CD4-positive, alpha-beta T cell treated with Interferon gamma for 1 hour (primary cell): ENCODE data around the gene TMEM169.

Source experiments
- DNase-seq: peaks from one replicate; pipeline ENCODE4 v3.0.0-alpha.2; 2020

Gene TMEM169

GRCh38 chr2:216108310-216108966 is 26.7 kb downstream of the TMEM169 start:
- no peak for DNase-seq

- peak; percentile 97 for DNase-seq
Measured at GRCh38 chr2:216108967-216109921, 27.5 kb downstream of the TMEM169 start, which contains the start of gene XRCC5. Gene XRCC5, plus strand, starts transcription at chr2:216109348. Its CDS starts 89 bp downstream, at chr2:216109437.

GRCh38 chr2:216109962-216110614 is 28.4 kb downstream of the TMEM169 start:
- DNase-seq = no peak

- DNase-seq = no peak
Measured at GRCh38 chr2:216110620-216111019, 28.9 kb downstream of the TMEM169 start.

GRCh38 chr2:216111122-216111521 is 29.4 kb downstream of the TMEM169 start:
- DNase-seq = no peak

GRCh38 chr2:216112926-216113325 is 31.2 kb downstream of the TMEM169 start:
- DNase-seq = no peak

GRCh38 chr2:216113572-216113971 is 31.9 kb downstream of the TMEM169 start:
- DNase-seq = no peak

GRCh38 chr2:216114382-216114713 is 32.6 kb downstream of the TMEM169 start:
- DNase-seq = no peak

GRCh38 chr2:216114714-216115531 is 33.2 kb downstream of the TMEM169 start:
- DNase-seq = peak; percentile 97

GRCh38 chr2:216116418-216116817 is 34.7 kb downstream of the TMEM169 start:
- no peak for DNase-seq

GRCh38 chr2:216117561-216118340 is 36.0 kb downstream of the TMEM169 start:
- DNase-seq = no peak

- DNase-seq = no peak
Measured at GRCh38 chr2:216118474-216118873, 36.8 kb downstream of the TMEM169 start.

- DNase-seq = no peak
Measured at GRCh38 chr2:216119146-216119545, 37.4 kb downstream of the TMEM169 start.

- DNase-seq = no peak
Measured at GRCh38 chr2:216119986-216120385, 38.3 kb downstream of the TMEM169 start.

GRCh38 chr2:216121255-216121654 is 39.5 kb downstream of the TMEM169 start:
- DNase-seq = no peak

- no peak for DNase-seq
Measured at GRCh38 chr2:216126943-216127342, 45.2 kb downstream of the TMEM169 start.

- DNase-seq = no peak
Measured at GRCh38 chr2:216130346-216130971, 48.7 kb downstream of the TMEM169 start.

- no peak for DNase-seq
Measured at GRCh38 chr2:216131175-216131926, 49.6 kb downstream of the TMEM169 start.

- DNase-seq = no peak
Measured at GRCh38 chr2:216132585-216132984, 50.9 kb downstream of the TMEM169 start.

GRCh38 chr2:216133397-216133796 is 51.7 kb downstream of the TMEM169 start:
- DNase-seq = no peak
